GM18507 (cell line): ENCODE data around the gene SLCO3A1.
"Not testable (repeated sequence)": the region's sequence is repeated elsewhere in the genome, so short reads cannot be mapped to it uniquely, and the experiment has no call there.

Experiments used
- DNase-seq: peaks from one replicate; pipeline ENCODE4 v3.0.0; 2011; ENCODE audit warnings: low read depth; ENCODE audit not compliant: insufficient read length; ENCODE audit errors: extremely low spot score
- FAIRE-seq: peaks from 2 replicates; lab custom pipeline; 2011; peaks lifted over from hg19 to GRCh38; lab: Jason Lieb, UNC

SLCO3A1 gene

DNA sequence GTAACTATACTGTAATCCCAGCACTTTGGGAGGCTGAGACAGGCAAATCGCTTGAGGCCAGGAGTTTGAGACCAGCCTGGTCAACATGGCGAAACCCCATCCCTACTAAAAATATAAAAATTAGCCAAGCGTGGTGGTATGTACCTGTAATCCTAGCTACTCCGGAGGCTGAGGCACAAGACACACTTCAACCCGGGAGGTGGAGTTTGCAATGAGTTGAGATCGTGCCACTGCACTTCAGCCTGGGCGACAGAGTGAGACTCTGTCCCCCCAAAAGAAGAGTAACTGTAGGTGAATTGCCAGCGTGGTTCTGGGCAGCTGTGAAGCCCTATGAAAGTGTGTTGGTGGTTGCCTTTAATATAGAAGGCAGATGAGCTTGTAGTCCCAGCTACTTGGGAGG lies 95.9 kb downstream of the SLCO3A1 start:
- DNase-seq (no peak), FAIRE-seq (no peak)

DNA sequence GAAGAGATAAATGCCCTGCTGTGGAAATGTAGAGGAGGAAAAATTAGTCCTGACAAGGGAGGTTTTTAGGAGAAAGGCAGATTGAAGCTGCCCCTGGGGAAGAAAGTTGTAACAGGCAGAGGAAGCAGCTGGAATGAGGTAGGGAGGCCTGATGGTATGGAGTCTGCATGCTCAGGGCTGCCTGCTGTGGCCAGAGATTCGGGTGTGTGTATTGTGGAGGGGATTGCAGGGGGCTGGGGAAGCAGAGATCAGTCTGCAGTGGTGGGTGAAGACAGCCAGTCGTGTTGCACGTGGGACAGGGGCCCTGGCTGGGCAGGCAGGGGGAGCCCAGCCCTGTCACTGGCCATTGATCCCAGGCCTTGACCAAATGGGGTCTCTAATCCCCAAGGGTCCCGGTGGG lies 96.5 kb downstream of the SLCO3A1 start:
- FAIRE-seq (no peak), DNase-seq (no peak)

DNA sequence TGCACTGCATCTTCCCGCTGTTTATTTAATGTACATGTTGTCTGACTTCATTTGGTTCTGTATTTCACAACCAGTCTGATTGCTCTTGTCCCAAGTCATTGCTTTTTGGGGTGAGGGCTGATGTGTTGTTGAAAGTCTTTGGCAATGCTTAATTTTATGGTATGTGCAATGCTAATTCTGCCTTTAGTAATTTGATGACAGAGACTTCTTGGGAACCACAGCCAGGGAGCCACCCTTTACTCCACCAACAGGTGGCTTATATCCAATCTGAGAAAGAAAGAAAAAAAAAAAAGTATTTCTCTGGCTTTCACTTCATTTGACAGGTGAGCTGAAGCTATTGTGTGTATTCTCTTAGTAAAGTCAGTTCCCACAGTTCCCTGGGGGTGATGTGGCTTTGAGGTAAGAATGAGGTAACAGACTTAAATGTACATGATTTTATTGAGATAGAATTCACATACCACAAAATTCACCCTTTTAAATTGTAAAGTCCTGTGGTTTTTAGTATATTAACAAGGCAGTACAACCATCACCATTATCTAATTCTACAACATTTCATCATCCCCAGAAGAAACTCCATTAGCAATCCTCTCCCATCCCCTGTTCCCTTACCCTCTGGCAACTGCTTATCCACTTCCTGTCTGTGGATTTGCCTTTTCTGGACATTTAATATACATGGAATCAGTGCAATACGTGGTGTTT lies 97.3 kb downstream of the SLCO3A1 start:
- FAIRE-seq (no peak), DNase-seq (no peak)

DNA sequence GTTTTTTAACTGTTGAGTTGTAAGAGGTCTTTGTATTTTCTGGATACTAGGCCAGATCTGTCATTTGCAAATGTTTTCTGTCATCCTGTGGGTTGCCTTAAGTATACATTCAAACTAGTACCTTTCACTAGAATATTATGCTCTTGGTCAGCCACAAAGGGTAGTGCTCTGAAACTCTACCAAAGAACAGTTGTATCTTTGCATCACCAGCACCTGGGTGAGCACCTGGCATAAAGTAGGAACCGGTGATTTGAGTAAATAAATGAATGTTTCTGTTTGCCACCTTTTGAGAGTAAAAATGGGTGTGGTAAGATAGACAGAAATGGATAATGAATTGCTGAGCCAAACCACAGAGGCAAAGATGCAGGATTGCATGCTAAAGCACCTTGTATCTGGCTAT lies 98.7 kb downstream of the SLCO3A1 start:
- FAIRE-seq, result no peak

DNA sequence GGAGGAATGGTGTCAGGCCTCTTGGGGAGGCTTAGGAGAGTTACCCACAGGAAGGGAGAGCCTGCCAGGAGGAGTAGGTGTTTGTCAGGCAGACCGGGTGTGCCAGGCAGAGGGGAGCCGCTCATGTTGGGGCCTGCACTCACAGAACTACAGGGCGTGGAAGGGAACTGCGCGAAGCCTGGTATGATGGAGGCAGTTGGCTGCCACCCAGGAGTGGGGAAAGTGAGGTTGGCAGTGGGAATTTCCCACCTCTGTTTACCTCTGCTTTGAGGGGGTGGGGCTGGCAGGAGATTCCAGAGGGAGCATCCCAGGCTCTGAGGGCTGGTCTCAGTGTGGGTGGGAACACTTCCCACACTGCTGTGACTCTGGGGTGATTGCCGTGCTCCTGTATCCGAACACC lies 99.9 kb downstream of the SLCO3A1 start:
- no peak for DNase-seq
- no peak for FAIRE-seq

More for the DNA sequence above, 98.7 kb downstream of the SLCO3A1 start:
- DNase-seq, result no peak

DNA sequence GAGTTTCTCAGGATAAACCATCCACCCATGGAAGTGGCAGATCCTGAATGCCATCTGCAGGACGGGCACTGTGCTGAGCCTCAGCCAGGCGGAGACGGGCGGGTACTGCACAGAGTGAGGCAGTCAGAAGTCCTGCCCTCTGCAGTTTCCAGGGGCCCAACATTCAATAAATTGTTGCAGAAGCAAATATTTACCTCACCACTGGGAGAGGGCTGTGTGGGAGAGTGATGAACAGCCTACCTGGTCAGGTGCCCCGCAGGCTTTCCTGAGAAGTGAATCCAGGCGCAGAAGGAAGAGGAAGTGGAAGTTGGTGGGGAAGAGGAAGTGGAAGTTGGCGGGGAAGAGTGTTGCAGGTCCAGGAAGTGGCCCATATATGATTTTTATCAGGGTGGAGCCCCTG lies 100.8 kb downstream of the SLCO3A1 start:
- FAIRE-seq (no peak), DNase-seq (no peak)

DNA sequence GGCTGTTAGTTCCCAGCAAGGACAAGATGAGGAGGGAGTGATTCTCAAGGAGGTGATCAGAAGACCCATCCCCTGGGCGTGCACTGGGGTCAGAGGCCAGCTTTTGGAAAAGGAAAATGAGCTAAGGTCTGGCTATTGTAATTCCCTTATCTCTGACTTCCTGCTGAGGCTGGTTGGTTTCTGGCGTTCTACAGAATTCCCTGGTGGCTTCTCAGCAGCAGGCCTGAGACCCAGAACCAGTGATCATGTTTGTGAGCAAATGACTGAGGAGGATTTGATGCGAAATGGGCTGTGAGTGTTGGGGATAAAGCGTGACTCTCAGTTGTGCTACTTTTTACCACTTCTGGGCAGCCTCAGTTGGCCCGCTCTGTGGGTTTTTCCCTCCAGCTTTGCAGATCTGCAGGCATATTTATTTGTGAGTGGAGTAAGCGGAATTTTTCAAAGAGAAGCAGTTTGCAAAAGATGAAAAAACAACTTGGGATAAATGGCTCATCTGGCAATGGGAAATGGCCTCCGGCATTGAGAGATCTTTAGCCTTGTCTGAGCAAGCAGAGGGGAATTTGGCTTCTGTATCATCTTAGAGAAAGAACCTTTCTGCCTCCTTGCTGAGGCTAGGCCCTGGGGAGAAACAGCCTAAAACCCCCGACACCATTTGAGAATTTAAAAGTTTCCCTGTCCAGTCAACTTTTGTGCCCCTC lies 102.7 kb downstream of the SLCO3A1 start:
- FAIRE-seq (no peak), DNase-seq (no peak)

DNA sequence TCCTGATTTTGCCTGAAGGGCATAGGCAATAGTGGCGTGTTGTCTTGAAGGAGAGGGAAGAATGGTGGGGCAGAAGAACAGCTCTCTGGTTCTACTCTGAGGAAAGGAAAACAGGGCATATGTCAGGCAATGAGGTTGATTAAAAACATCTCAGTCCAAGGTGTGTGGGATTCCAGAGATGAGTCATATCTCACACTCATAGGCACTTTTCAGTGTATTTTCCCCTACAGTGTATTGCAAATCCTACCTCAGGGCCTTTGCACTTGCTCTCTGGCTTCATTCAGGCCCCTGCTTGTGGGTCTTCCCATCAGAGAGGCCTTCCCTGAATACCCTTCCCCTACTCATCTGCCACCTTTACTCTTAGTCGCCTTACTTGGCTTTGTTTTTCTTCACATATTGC lies 107.8 kb downstream of the SLCO3A1 start:
- no peak for DNase-seq
- FAIRE-seq, result no peak

DNA sequence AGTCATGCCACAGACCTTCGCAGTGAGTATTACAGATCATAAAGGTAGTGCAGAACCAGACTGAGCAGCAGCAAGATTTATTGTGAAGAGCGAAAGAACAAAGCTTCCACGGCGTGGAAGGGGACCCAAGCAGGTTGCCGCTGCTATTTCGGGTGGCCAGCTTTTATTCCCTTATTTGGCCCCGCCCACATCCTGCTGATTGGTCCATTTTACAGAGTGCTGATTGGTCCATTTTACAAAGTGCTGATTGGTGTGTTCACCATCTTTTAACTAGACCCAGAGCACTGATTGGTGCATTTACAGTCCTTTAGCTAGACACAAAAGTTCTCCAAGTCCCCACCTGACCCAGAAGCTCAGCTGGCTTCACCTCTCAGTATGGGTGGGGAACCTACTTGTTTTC lies 110.2 kb downstream of the SLCO3A1 start:
- not testable (repeated sequence) for FAIRE-seq, DNase-seq

DNA sequence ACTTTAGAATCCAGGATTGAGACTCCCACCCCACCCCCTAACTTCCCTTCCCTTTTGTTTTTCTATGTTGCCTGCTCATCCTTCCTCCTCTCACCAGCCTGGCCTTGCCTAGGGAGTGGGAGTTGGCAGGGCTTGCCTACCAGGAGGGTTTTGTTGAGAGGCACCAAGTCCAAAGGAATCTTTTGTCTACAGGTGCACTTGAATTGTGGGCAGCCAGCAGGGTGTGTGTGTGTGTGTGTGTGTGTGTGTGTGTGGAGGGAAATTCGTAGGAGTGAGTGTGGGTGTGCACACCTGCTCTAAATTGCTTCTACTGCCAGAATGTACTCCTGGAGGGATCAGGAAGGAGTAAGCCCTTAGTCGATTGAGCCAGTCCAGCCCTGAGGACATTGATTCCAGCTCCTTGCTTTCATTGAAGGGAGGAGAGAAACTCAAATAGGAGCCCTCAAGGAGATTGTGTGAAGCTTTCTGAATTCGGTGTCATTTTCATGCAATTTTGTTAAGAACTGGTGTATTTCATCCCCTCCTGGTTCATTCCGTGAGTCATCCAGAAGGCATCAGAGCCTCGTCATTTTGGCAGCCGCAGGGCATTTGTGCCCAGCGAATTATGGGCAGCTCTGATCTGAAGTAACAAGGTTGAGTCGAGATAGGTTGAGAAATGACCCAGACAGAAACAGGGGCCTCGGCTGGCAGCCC lies 112.1 kb downstream of the SLCO3A1 start:
- FAIRE-seq, result no peak
- DNase-seq, result no peak

DNA sequence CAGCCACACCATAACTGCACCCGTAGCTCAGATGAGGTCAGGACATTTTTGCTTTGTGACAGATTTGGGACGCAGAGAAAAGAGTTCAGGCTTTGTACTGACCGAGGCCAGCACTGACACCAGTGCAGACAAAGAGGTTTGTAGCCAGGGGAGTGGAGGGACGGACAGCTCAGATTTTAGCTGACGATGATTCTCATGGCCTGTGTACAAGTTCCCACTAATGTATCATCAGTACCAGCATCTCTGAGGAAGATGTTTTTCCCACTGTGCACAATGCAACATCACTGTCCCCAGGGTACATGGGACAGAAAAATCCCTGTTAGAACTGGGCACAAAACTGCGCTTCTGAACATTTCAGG lies 112.7 kb downstream of the SLCO3A1 start:
- FAIRE-seq (no peak), DNase-seq (no peak)

DNA sequence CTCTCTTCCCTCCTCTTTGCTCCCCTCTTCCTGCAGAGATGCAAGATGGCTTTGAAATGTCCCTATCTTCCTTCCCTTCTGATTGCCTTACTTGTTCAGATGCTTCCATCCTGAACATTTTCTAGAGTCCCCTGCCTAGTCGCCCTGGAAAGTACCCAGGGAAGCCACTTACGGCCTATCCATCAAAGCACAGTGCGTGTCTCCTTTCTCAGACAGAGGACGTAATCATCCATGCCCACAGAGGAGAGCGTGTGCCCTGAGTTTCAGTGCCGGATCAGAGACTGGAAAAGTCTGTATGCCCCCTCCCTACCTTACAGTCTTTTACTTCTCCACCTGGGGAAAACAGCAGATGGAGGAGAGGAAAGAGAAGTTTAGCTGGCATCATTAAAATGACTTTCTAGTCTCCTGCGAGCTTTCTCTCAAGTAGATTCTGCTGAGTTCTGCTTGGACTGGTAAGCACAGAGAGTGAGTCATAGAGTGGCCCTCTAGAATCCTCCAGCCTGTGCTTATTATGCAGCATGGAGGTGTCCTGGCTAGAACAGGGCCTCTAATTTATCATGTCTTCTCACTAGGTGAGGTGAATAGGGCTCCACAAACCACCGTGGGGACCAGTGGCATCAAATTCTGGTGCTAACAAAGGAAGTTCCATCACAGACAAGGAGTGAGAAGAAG lies 114.6 kb downstream of the SLCO3A1 start:
- no peak for FAIRE-seq

DNA sequence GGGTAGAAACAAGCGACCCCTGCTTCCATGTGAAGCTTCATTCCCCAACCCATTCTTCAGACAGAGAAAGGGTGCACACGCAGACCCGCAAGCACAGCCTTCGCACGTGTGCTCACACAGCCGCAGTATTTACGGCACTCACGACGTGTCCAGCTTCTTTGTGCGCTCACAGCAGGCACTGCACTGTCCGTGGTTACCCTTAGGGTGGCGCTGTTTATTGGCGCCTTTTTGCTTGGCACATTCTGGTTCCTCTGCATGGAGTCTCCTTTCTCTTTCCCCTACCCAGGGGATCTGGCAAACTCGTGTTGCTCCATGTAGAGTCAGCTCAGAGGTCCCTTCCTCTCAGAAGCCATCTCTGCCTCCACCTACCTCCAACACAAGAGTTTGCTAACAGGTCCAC lies 115.1 kb downstream of the SLCO3A1 start:
- no peak for FAIRE-seq
- DNase-seq, result no peak

More for the DNA sequence above, 114.6 kb downstream of the SLCO3A1 start:
- DNase-seq, result no peak

DNA sequence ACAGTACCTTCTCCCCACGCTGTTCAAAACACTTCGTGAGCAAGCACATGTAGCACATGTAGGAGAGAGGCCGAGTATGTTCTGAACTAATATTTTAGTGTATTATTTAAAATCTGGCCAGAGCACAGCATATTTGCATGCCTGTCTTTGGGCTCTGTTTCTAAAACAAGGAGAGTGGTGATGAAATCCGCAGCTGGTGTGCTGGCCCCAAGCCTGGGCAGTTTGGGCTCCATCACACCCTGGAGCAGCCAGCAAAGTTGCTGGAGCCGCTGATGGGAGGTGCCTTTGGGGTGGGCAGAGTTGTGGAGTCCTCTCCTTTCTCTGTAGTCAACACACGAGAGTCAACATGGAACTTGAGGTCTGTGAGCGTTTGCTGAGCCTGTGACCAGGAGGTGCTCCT lies 116.6 kb downstream of the SLCO3A1 start:
- no peak for DNase-seq
- no peak for FAIRE-seq

DNA sequence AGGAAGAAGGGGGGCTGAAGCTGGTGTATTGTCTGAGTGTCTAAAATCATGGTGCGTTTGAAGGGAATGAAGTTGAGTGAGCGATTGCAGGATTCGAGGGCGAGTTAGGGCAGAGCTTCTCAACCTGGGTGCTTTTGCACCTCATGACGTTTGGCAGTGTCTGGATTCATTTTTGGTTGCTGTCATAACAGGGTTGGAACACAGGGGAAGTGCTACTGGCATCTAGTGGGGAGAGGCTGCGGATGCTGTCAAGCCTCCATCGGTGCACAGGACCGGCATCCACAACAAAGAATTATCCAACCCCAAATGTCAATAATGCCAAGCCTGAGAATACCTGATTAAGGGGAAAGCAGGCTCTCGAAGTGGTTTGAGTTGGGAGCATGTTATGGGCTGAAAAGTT lies 120.0 kb downstream of the SLCO3A1 start:
- FAIRE-seq, result no peak
- no peak for DNase-seq

DNA sequence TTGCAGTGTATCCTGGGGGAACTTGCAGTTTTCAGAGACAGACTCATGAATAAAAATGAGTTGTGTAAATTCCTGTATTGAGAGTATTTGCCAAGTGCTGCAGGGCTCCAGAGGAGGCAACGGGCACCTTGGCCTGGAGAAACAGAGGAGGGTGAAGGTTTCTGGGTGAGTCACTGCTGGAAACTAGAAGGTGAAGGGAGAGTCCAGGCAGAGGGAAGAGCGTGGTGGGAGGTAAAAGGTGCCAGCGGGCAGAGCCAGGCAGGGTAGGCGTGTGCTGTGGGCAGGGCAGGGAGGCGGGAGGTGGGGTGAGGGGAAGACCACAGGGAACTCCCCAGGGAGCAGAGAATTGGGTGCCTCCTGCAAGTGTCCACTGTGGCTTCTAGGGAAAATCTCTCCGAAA lies 120.8 kb downstream of the SLCO3A1 start:
- FAIRE-seq (no peak), DNase-seq (no peak)

DNA sequence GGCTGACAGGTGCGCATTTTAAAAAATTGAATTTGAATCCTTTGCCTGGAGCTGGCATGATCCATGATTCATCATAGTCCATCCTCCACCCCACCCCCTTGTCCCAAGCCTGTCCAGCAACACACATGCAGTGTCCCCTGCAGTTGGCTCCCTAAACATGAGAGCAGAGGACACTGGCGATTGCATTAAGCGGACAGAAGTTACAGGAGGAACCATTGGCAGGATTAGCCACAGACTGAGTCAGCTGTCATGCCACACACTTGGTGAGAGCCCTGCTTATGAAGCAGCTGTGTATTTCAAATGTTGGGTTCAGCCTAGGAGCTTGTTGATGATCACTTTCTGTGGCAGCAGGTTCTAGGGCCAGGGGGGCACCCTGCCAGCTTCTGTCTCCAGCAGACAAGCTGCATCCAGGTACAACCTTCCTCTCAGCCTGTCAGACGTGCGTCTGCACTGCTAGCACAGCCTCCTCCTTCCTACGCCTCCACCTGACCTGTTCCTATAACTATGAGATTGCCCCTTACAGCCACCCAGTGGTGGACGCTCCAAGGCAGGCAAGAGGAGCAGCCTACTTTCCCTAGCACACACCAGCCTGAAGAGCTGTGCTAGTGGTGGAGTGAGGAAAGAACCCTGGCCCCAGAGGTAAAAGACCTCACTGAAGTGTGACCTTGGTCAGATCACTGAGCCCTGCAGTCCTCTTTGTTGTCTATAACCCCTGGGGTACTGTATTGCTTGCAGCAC lies 121.9 kb downstream of the SLCO3A1 start:
- no peak for DNase-seq
- FAIRE-seq, result no peak

DNA sequence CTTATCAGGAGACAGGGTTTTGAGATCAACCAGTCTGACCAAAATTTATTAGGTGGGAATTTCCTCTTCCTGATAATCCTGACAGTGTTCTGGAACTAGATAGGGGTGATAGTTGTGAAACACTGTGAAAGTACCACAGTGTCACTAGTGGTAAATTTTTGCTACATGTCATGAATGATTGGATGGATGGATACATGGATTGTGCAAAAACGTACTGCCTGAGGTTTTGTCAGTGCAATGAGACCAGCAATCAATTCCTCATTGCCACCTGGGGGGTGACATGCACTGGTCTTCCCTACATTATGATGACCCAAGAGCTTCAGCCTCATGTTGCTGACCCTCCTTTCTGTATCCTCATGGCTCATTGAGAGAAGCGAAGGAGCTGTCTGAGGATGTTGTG lies 123.5 kb downstream of the SLCO3A1 start:
- DNase-seq, result no peak
- FAIRE-seq, result no peak

DNA sequence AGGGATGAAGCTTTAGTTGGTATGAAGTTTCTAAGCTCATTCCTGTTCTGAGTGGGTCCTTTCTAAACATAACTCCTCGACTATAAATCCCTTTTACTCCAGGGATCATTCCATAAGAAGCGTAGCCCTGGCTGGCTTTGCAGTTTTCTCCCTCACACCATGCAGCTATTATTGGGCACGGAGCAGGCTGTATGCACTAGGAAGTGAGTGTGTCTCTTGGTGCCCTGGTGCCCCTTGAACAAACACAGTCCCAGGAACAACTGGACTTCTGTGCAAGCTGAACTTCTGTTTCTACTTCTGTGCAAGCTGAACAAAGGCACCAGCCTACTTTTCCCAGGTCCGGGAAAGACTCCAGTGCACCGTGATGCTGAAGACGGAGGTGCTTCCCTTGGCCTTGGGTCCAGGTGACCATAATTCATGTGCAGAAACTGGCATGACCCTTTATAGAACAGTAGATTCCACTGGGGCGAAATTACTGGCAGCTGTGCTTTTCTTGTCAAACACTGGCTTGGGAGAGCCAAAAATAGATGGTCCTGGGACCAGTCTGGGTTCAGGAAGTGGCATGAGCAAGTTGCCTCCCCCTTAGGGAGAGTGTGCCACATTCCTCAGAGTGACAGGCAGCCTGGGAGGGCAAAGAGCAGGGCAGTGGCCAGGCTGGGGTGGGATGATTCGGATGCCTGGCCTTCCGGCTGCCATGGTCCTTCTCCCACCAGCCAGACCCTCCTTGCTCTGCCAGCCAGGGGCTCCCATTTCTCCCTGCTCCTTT lies 127.2 kb downstream of the SLCO3A1 start:
- no peak for DNase-seq

More for the DNA sequence above, 127.2 kb downstream of the SLCO3A1 start:
- FAIRE-seq, result no peak
